GM19240 (cell line): ENCODE measurements around the gene KHDC3L.

Source experiments
- DNase-seq: peaks from one replicate; pipeline ENCODE4 v3.0.0; 2011; ENCODE audit warnings: low spot score; ENCODE audit not compliant: insufficient read length

Gene KHDC3L

GRCh38 chr6:73362358-73362757 lies at the start of gene KHDC3L:
KHDC3L (plus strand) TSS chr6:73362658; CDS start chr6:73362730, 72 bp downstream.
- no peak for DNase-seq

- DNase-seq, result no peak
Measured at GRCh38 chr6:73314577-73315492, 47.6 kb upstream of the KHDC3L start.

- DNase-seq, result no peak
Measured at GRCh38 chr6:73323323-73323722, 39.1 kb upstream of the KHDC3L start.

- no peak for DNase-seq
Measured at GRCh38 chr6:73325656-73326055, 36.8 kb upstream of the KHDC3L start.

GRCh38 chr6:73328790-73329189 lies 33.7 kb upstream of the KHDC3L start:
- DNase-seq, result no peak

- no peak for DNase-seq
Measured at GRCh38 chr6:73329201-73329600, 33.3 kb upstream of the KHDC3L start.

GRCh38 chr6:73339340-73339739 lies 23.1 kb upstream of the KHDC3L start:
- no peak for DNase-seq

- DNase-seq, result no peak
Measured at GRCh38 chr6:73340048-73340447, 22.4 kb upstream of the KHDC3L start.

- DNase-seq, result no peak
Measured at GRCh38 chr6:73341335-73341734, 21.1 kb upstream of the KHDC3L start.

- no peak for DNase-seq
Measured at GRCh38 chr6:73342174-73342573, 20.3 kb upstream of the KHDC3L start.

- DNase-seq, result no peak
Measured at GRCh38 chr6:73343164-73343563, 19.3 kb upstream of the KHDC3L start.

- no peak for DNase-seq
Measured at GRCh38 chr6:73348550-73349204, 13.8 kb upstream of the KHDC3L start.

GRCh38 chr6:73349311-73349710 lies 13.1 kb upstream of the KHDC3L start:
- no peak for DNase-seq

GRCh38 chr6:73353636-73354593 lies 8.5 kb upstream of the KHDC3L start, which contains the start of gene DPPA5:
DPPA5 (minus strand) TSS chr6:73354276; CDS start chr6:73354225, 51 bp downstream.
- DNase-seq, result no peak

- no peak for DNase-seq
Measured at GRCh38 chr6:73362869-73363536, 545 bp downstream of the KHDC3L start.

GRCh38 chr6:73363537-73363875 lies 1.0 kb downstream of the KHDC3L start:
- DNase-seq, result no peak

GRCh38 chr6:73364121-73364520 lies 1.7 kb downstream of the KHDC3L start:
- no peak for DNase-seq

- no peak for DNase-seq
Measured at GRCh38 chr6:73364549-73364948, 2.1 kb downstream of the KHDC3L start.

GRCh38 chr6:73367761-73368355 lies 5.4 kb downstream of the KHDC3L start:
- DNase-seq, result no peak

- DNase-seq, result no peak
Measured at GRCh38 chr6:73368675-73369074, 6.2 kb downstream of the KHDC3L start.

GRCh38 chr6:73369157-73369556 lies 6.7 kb downstream of the KHDC3L start:
- no peak for DNase-seq
